HG02610 (cell line): Measurements from ENCODE around the gene MAML2.
"Not testable (repeated sequence)": the region's sequence is repeated elsewhere in the genome, so short reads cannot be mapped to it uniquely, and the experiment has no call there.

Experiments
- ATAC-seq: cut with Tn5 transposase; IDR thresholded peaks from one replicate; pipeline ENCODE4 v1.9.1; 2021; ENCODE audit warnings: mild to moderate bottlenecking, moderate library complexity; ENCODE audit not compliant: unreplicated experiment

Gene MAML2

GRCh38 chr11:96272529-96273222 lies 70.3 kb downstream of the MAML2 start:
- no peak for ATAC-seq

GRCh38 chr11:96271777-96272176 lies 71.2 kb downstream of the MAML2 start:
- ATAC-seq = no peak

- ATAC-seq = not testable (repeated sequence)
These were observed 71.6 kb downstream of the MAML2 start for GRCh38 chr11:96271352-96271751.

GRCh38 chr11:96268527-96268926 lies 74.5 kb downstream of the MAML2 start:
- ATAC-seq = not testable (repeated sequence)

- ATAC-seq = peak; percentile 98
These were observed 75.4 kb downstream of the MAML2 start for GRCh38 chr11:96267496-96268032.

- ATAC-seq = no peak
These were observed 75.9 kb downstream of the MAML2 start for GRCh38 chr11:96267001-96267495.

- ATAC-seq = no peak
These were observed 77.0 kb downstream of the MAML2 start for GRCh38 chr11:96265972-96266371.

GRCh38 chr11:96265220-96265737 lies 77.7 kb downstream of the MAML2 start:
- ATAC-seq = no peak

GRCh38 chr11:96264364-96264763 lies 78.6 kb downstream of the MAML2 start:
- no peak for ATAC-seq

GRCh38 chr11:96263238-96263763 lies 79.7 kb downstream of the MAML2 start:
- no peak for ATAC-seq

- no peak for ATAC-seq
These were observed 82.5 kb downstream of the MAML2 start for GRCh38 chr11:96260532-96260931.

GRCh38 chr11:96260067-96260511 lies 82.9 kb downstream of the MAML2 start:
- ATAC-seq = no peak

- no peak for ATAC-seq
These were observed 83.7 kb downstream of the MAML2 start for GRCh38 chr11:96259134-96259830.

GRCh38 chr11:96257972-96258934 lies 84.7 kb downstream of the MAML2 start:
- peak; percentile 63 for ATAC-seq

- no peak for ATAC-seq
These were observed 86.0 kb downstream of the MAML2 start for GRCh38 chr11:96257036-96257435.

- ATAC-seq = peak; percentile 37
These were observed 86.6 kb downstream of the MAML2 start for GRCh38 chr11:96256215-96257011.

GRCh38 chr11:96254854-96255253 lies 88.1 kb downstream of the MAML2 start:
- ATAC-seq = no peak

GRCh38 chr11:96254087-96254486 lies 88.9 kb downstream of the MAML2 start:
- ATAC-seq = peak; percentile 49
